ENCODE results near the gene ATP6V0B. TPM values are rescaled to one million over a fixed set of nuclear protein-coding genes. Genes with fewer than 3 reads are reported as not detected.

Gene ATP6V0B
- total and polyA plus RNA-seq, 2 donors (not counting 1 experiment from before 2014, with no cell fraction given) = 91.0 to 198 TPM

GRCh38 chr1:43997295-43997999, 22.7 kb downstream of the ATP6V0B start:
- ChIA-PET POLR2A (no interaction called here), CTCF (interaction anchor here (1.7 kb wide), 1 partner anchor 39 kb away, joined by 6 read pairs; no protein-coding TSS in a partner anchor)
- no peak for TF ChIP-seq CTCF (IDR thresholded peaks at IDR 0.05)
- TF ChIP-seq EZH2 (IDR thresholded peaks at IDR 0.05; ENCODE audit: borderline replicate concordance, insufficient read depth, low read depth, low read length, poor library complexity, severe bottlenecking) = no peak
- Histone ChIP-seq H3K36me3 (replicated peaks in 1 of 2; ENCODE audit: control extremely low read depth in 1 of 2, control insufficient read depth in 1 of 2, extremely low read depth in 1 of 2, insufficient read depth in 2 of 2, low read length in 1 of 2) (no peaks in the 10 kb centered on the region), H4K20me1 (ENCODE audit: control insufficient read depth, insufficient read depth, low read length, poor library complexity, severe bottlenecking) (no peaks in the 10 kb centered on the region), H3K27me3 (replicated peaks in 1 of 4; ENCODE audit: control extremely low read depth in 1 of 4, control insufficient read depth in 3 of 4, insufficient read depth in 4 of 4, low read length in 3 of 4) (no peaks in the 10 kb centered on the region), H3K9me3 (ENCODE audit: control extremely low read depth in 1 of 3, control insufficient read depth in 2 of 3, insufficient read depth in 1 of 3, low read length in 2 of 3) (no peaks in the 10 kb centered on the region), H3K4me3 (ENCODE audit: control extremely low read depth in 1 of 5, extremely low read depth in 1 of 5, insufficient read depth in 1 of 5, low read depth in 2 of 5, low read length in 4 of 5) (no peak overlapping the region), H3K4me2 (replicated peaks; ENCODE audit: low read depth, low read length, poor library complexity, severe bottlenecking) (no peak overlapping the region), H3K79me2 (ENCODE audit: control insufficient read depth, insufficient read depth, low read length) (no peaks in the 10 kb centered on the region), H3K9ac (ENCODE audit: low read length) (no peak overlapping the region), H3K27ac (ENCODE audit: low read length in 2 of 2) (no peak overlapping the region), H2AFZ (ENCODE audit: insufficient read depth, low read depth, low read length, poor library complexity, severe bottlenecking) (no peak overlapping the region), H3K4me1 (ENCODE audit: control insufficient read depth in 2 of 2, insufficient read depth in 2 of 2, low read length in 2 of 2) (peaks cover 17 to 29% of the 10 kb centered on the region in 2 donors)
- no peak overlapping the region for H3K4me3 Mint-ChIP-seq
- ATAC-seq (ENCODE audit: low read depth) = no peak
- H3K27ac Mint-ChIP-seq = no peak overlapping the region
- no peaks in the 10 kb centered on the region for H3K27me3 Mint-ChIP-seq
- 96% methylated on average over 21 of the region's 22 CpGs for WGBS (ENCODE audit: insufficient coverage)
- no peak for DNase-seq
- peaks cover 23% of the 10 kb centered on the region for H3K4me1 Mint-ChIP-seq
- H3K9me3 Mint-ChIP-seq (ENCODE audit: insufficient read depth) = no peaks in the 10 kb centered on the region
- intact Hi-C loops (cut with micrococcal nuclease) = no loop called here

- 92% methylated on average over 8 of the region's 11 CpGs for WGBS (ENCODE audit: insufficient coverage)
- Mint-ChIP-seq H3K27ac (no peak overlapping the region), H3K27me3 (no peaks in the 10 kb centered on the region), H3K9me3 (ENCODE audit: insufficient read depth) (no peaks in the 10 kb centered on the region), H3K4me1 (peaks cover 18% of the 10 kb centered on the region), H3K4me3 (no peak overlapping the region)
- H3K27me3 ChIP-seq (replicated peaks in 1 of 4; ENCODE audit: control extremely low read depth in 1 of 4, control insufficient read depth in 3 of 4, insufficient read depth in 4 of 4, low read length in 3 of 4) = no peaks in the 10 kb centered on the region
- H3K79me2 ChIP-seq (ENCODE audit: control insufficient read depth, insufficient read depth, low read length) = no peaks in the 10 kb centered on the region
- DNase-seq = no peak
- ChIA-PET CTCF (interaction anchor here (1.7 kb wide), 1 partner anchor 38 kb away, joined by 6 read pairs; no protein-coding TSS in a partner anchor), POLR2A (no interaction called here)
- intact Hi-C loops (cut with micrococcal nuclease) = no loop called here
- no peaks in the 10 kb centered on the region for H3K36me3 ChIP-seq (replicated peaks in 1 of 2; ENCODE audit: control extremely low read depth in 1 of 2, control insufficient read depth in 1 of 2, extremely low read depth in 1 of 2, insufficient read depth in 2 of 2, low read length in 1 of 2)
- no peaks in the 10 kb centered on the region for H4K20me1 ChIP-seq (ENCODE audit: control insufficient read depth, insufficient read depth, low read length, poor library complexity, severe bottlenecking)
- H3K4me2 ChIP-seq (replicated peaks; ENCODE audit: low read depth, low read length, poor library complexity, severe bottlenecking) = no peak overlapping the region
- peaks cover 12 to 24% of the 10 kb centered on the region in 2 donors for H3K4me1 ChIP-seq (ENCODE audit: control insufficient read depth in 2 of 2, insufficient read depth in 2 of 2, low read length in 2 of 2)
- no peak overlapping the region for H2AFZ ChIP-seq (ENCODE audit: insufficient read depth, low read depth, low read length, poor library complexity, severe bottlenecking)
- no peak overlapping the region for H3K9ac ChIP-seq (ENCODE audit: low read length)
- no peak for ATAC-seq (ENCODE audit: low read depth)
- H3K4me3 ChIP-seq (ENCODE audit: control extremely low read depth in 1 of 5, extremely low read depth in 1 of 5, insufficient read depth in 1 of 5, low read depth in 2 of 5, low read length in 4 of 5) = no peak overlapping the region
- TF ChIP-seq CTCF (IDR thresholded peaks at IDR 0.05) = no peak
- H3K27ac ChIP-seq (ENCODE audit: low read length in 2 of 2) = no peak overlapping the region
- H3K9me3 ChIP-seq (ENCODE audit: control extremely low read depth in 1 of 3, control insufficient read depth in 2 of 3, insufficient read depth in 1 of 3, low read length in 2 of 3) = no peaks in the 10 kb centered on the region
Measured at GRCh38 chr1:43998000-43998378, 23.2 kb downstream of the ATP6V0B start.

All from B cell (primary cell).